Mucosa of descending colon (tissue), 3 donors: ENCODE measurements around the gene FABP3. TPM values are rescaled to one million over a fixed set of nuclear protein-coding genes. Genes with fewer than 3 reads are reported as not detected.

Experiments used
- ATAC-seq: fragments of 200-7000 bp; cut with Tn5 transposase; one replicate; pipeline ENCODE4 v1.9.1; 2020; ENCODE audit warnings: mild to moderate bottlenecking, moderate library complexity
- DNase-seq, 3 donors: peaks; one replicate each; pipeline ENCODE4 v3.0.0-alpha.2; 2020
- H3K36me3 ChIP-seq: fragments of 200-600 bp; one replicate; pipeline ENCODE4 v1.8.0; 2021; ENCODE audit warnings: low read depth, mild to moderate bottlenecking
- H3K4me1 ChIP-seq: fragments of 200-600 bp; one replicate; pipeline ENCODE4 v1.8.0; 2021; ENCODE audit warnings: low read depth, mild to moderate bottlenecking
- H3K4me3 ChIP-seq: fragments of 200-600 bp; one replicate; pipeline ENCODE4 v1.8.0; 2021; ENCODE audit warnings: mild to moderate bottlenecking
- H3K9me3 ChIP-seq: fragments of 200-600 bp; one replicate; pipeline ENCODE4 v1.8.0; 2021; ENCODE audit warnings: mild to moderate bottlenecking
- CTCF ChIP-seq: fragments of 200-600 bp; IDR thresholded peaks from one replicate; pipeline ENCODE4 v1.8.0; 2022; ENCODE audit warnings: antibody characterized with exemption, mild to moderate bottlenecking
- intact Hi-C, 2 donors: fragments of 100-400 bp; cut with DNase I in 1 of 2; cut with micrococcal nuclease in 1 of 2; formaldehyde crosslinking; loops; one replicate each; pipeline versions ENCODE4 v1.11.0 to v1.11.1; 2022; cut with DNase I, micrococcal nuclease
- total RNA-seq, 3 donors: library from RNA; stranded (reverse); fragmentation: NEBNext Ultra II Directional in 2 of 3; extraction: Animal tissue kit (Norgen Biotek cat#: 25700) in 2 of 3; gene quantifications; one replicate each; pipeline versions ENCODE4 v1.2.1 to v1.2.4, GENCODE V29; 2021 to 2023
- donor health status: DM: no; HTN: no; CAD: no; lungs with moderate emphysema.
- donor health status: DM: no; HTN: no; CAD: no.
- donor health status: DM: no; HTN: yes; CAD: no.

FABP3 gene
- total RNA-seq, 3 donors from 2014 or later, result 5.6 to 7.8 (median 7.1) TPM

GRCh38 chr1:31412205-31412604, 39.3 kb upstream of the FABP3 start:
- Histone ChIP-seq H3K36me3 (no peaks in the 10 kb centered on the region), H3K4me1 (peaks cover 12% of the 10 kb centered on the region), H3K4me3 (no peak overlapping the region), H3K9me3 (no peaks in the 10 kb centered on the region)
- TF ChIP-seq CTCF, result no peak
- intact Hi-C loops, result no loop called here
- DNase-seq (no peak), ATAC-seq (no peak)

- no peak for TF ChIP-seq CTCF
- intact Hi-C loops, result no loop called here
- peaks cover 5% of the 10 kb centered on the region for H3K4me1 ChIP-seq
- ATAC-seq (no peak), DNase-seq (no peak)
- H3K4me3 ChIP-seq, result no peak overlapping the region
- no peaks in the 10 kb centered on the region for H3K9me3 ChIP-seq
- no peaks in the 10 kb centered on the region for H3K36me3 ChIP-seq
These were observed 38.0 kb upstream of the FABP3 start for GRCh38 chr1:31410871-31411270.

GRCh38 chr1:31409946-31410858, 37.3 kb upstream of the FABP3 start:
- Histone ChIP-seq H3K36me3 (no peaks in the 10 kb centered on the region), H3K9me3 (no peaks in the 10 kb centered on the region), H3K4me3 (no peak overlapping the region), H3K4me1 (peaks cover 5% of the 10 kb centered on the region)
- ATAC-seq, result no peak
- no peak for DNase-seq
- intact Hi-C loops, result no loop called here
- no peak for TF ChIP-seq CTCF

GRCh38 chr1:31408788-31409318, 36.0 kb upstream of the FABP3 start:
- ATAC-seq, result no peak
- no peak overlapping the region for H3K4me3 ChIP-seq
- no peaks in the 10 kb centered on the region for H3K9me3 ChIP-seq
- no peak for DNase-seq
- intact Hi-C loops, result no loop called here
- no peaks in the 10 kb centered on the region for H3K36me3 ChIP-seq
- no peak for TF ChIP-seq CTCF
- peaks cover 5% of the 10 kb centered on the region for H3K4me1 ChIP-seq

GRCh38 chr1:31407029-31407626, 34.3 kb upstream of the FABP3 start:
- TF ChIP-seq CTCF, result no peak
- no peaks in the 10 kb centered on the region for H3K36me3 ChIP-seq
- no peak for ATAC-seq
- no peaks in the 10 kb centered on the region for H3K9me3 ChIP-seq
- H3K4me1 ChIP-seq, result no peaks in the 10 kb centered on the region
- no peak for DNase-seq
- intact Hi-C loops, result no loop called here
- no peak overlapping the region for H3K4me3 ChIP-seq
